Measurements from ENCODE around the gene CDK11B.
"Not testable (repeated sequence)": the region's sequence is repeated elsewhere in the genome, so short reads cannot be mapped to it uniquely, and the experiment has no call there.

CDK11B gene

GRCh38 chr1:1664941-1665814, 6.4 kb upstream of the CDK11B start:
- H3K27ac ChIP-seq (ENCODE audit: low read depth, low read length): no peak overlapping the region
- H3K27me3 ChIP-seq (ENCODE audit: control insufficient read depth, low read length): no peaks in the 10 kb centered on the region
- H3K4me1 ChIP-seq (ENCODE audit: control insufficient read depth, low read length): no peaks in the 10 kb centered on the region
- H3K36me3 ChIP-seq (ENCODE audit: control insufficient read depth, low read length): peaks cover 27% of the 10 kb centered on the region
- no peaks in the 10 kb centered on the region for H4K20me1 ChIP-seq (ENCODE audit: control insufficient read depth, insufficient read depth, low read depth, low read length)
- H3K9me3 ChIP-seq (ENCODE audit: control insufficient read depth, insufficient read depth, low read length): no peaks in the 10 kb centered on the region
- TF ChIP-seq CTCF (IDR thresholded peaks at IDR 0.05; ENCODE audit: low read depth, low read length, poor library complexity, severe bottlenecking): no peak
- no peak overlapping the region for H3K4me3 ChIP-seq (ENCODE audit: low read length)
- peaks cover 3% of the 10 kb centered on the region; the same call in 1 of the 2 replicates for H3F3A ChIP-seq (ENCODE audit: control insufficient read depth, insufficient read depth)
- no peaks in the 10 kb centered on the region for H3K9me2 ChIP-seq (replicated peaks; ENCODE audit: control insufficient read depth, low read length)
- H3K79me2 ChIP-seq (ENCODE audit: control insufficient read depth, low read length): no peaks in the 10 kb centered on the region
- H3K4me2 ChIP-seq (ENCODE audit: low read length): no peak overlapping the region

GRCh38 chr1:1664318-1664717, 5.5 kb upstream of the CDK11B start:
- not testable (repeated sequence) for H3F3A ChIP-seq (ENCODE audit: control insufficient read depth, insufficient read depth); H3K4me3 ChIP-seq (ENCODE audit: low read length); H3K79me2 ChIP-seq (ENCODE audit: control insufficient read depth, low read length); H3K4me1 ChIP-seq (ENCODE audit: control insufficient read depth, low read length); H3K9me2 ChIP-seq (replicated peaks; ENCODE audit: control insufficient read depth, low read length); H3K27ac ChIP-seq (ENCODE audit: low read depth, low read length); H4K20me1 ChIP-seq (ENCODE audit: control insufficient read depth, insufficient read depth, low read depth, low read length); H3K4me2 ChIP-seq (ENCODE audit: low read length); H3K9me3 ChIP-seq (ENCODE audit: control insufficient read depth, insufficient read depth, low read length); H3K27me3 ChIP-seq (ENCODE audit: control insufficient read depth, low read length)
- H3K36me3 ChIP-seq (ENCODE audit: control insufficient read depth, low read length): peaks cover 23% of the 10 kb centered on the region

GRCh38 chr1:1662830-1663560, 4.2 kb upstream of the CDK11B start:
- H3K27ac ChIP-seq (ENCODE audit: low read depth, low read length); H4K20me1 ChIP-seq (ENCODE audit: control insufficient read depth, insufficient read depth, low read depth, low read length); H3K79me2 ChIP-seq (ENCODE audit: control insufficient read depth, low read length); H3K27me3 ChIP-seq (ENCODE audit: control insufficient read depth, low read length); H3F3A ChIP-seq (ENCODE audit: control insufficient read depth, insufficient read depth); H3K9me2 ChIP-seq (replicated peaks; ENCODE audit: control insufficient read depth, low read length); H3K4me3 ChIP-seq (ENCODE audit: low read length); H3K9me3 ChIP-seq (ENCODE audit: control insufficient read depth, insufficient read depth, low read length); H3K4me2 ChIP-seq (ENCODE audit: low read length); H3K4me1 ChIP-seq (ENCODE audit: control insufficient read depth, low read length): not testable (repeated sequence)
- H3K36me3 ChIP-seq (ENCODE audit: control insufficient read depth, low read length): peaks cover 23% of the 10 kb centered on the region

DNA sequence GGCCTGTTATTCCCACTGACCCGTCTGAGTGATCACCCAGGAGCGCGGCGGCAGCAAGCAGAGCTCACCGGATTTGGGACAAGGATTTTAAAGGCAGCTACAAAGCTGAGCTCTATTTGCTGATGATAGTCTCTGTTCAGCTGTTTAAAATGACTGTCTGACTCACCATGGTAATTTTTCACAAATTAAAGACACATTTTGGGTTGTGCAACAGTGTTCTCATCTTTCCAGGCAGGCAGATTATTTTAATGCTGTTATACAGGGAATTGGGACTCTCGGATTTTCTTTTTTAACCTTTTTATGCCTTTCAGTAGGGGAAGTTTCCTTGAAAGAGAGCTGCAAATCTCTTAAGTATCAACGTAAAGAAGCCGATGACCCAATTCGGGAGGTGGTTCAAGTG, 3.6 kb upstream of the CDK11B start:
- H4K20me1 ChIP-seq (ENCODE audit: control insufficient read depth, insufficient read depth, low read depth, low read length); H3K27me3 ChIP-seq (ENCODE audit: control insufficient read depth, low read length); H3F3A ChIP-seq (ENCODE audit: control insufficient read depth, insufficient read depth); H3K4me1 ChIP-seq (ENCODE audit: control insufficient read depth, low read length); H3K9me2 ChIP-seq (replicated peaks; ENCODE audit: control insufficient read depth, low read length); H3K27ac ChIP-seq (ENCODE audit: low read depth, low read length); H3K9me3 ChIP-seq (ENCODE audit: control insufficient read depth, insufficient read depth, low read length); H3K4me2 ChIP-seq (ENCODE audit: low read length); H3K4me3 ChIP-seq (ENCODE audit: low read length): not testable (repeated sequence)
- peaks cover 23% of the 10 kb centered on the region for H3K36me3 ChIP-seq (ENCODE audit: control insufficient read depth, low read length)
- peaks cover 14% of the 10 kb centered on the region for H3K79me2 ChIP-seq (ENCODE audit: control insufficient read depth, low read length)

- not testable (repeated sequence) for H3K4me1 ChIP-seq (ENCODE audit: control insufficient read depth, low read length); H3K9me3 ChIP-seq (ENCODE audit: control insufficient read depth, insufficient read depth, low read length); H3K9me2 ChIP-seq (replicated peaks; ENCODE audit: control insufficient read depth, low read length); H3K79me2 ChIP-seq (ENCODE audit: control insufficient read depth, low read length); H3K27ac ChIP-seq (ENCODE audit: low read depth, low read length); H3K4me3 ChIP-seq (ENCODE audit: low read length); H3K4me2 ChIP-seq (ENCODE audit: low read length); H4K20me1 ChIP-seq (ENCODE audit: control insufficient read depth, insufficient read depth, low read depth, low read length); H3K27me3 ChIP-seq (ENCODE audit: control insufficient read depth, low read length); H3F3A ChIP-seq (ENCODE audit: control insufficient read depth, insufficient read depth)
- H3K36me3 ChIP-seq (ENCODE audit: control insufficient read depth, low read length): peaks cover 57% of the 10 kb centered on the region
Measured at GRCh38 chr1:1648265-1648664, 10.5 kb downstream of the CDK11B start.

DNA sequence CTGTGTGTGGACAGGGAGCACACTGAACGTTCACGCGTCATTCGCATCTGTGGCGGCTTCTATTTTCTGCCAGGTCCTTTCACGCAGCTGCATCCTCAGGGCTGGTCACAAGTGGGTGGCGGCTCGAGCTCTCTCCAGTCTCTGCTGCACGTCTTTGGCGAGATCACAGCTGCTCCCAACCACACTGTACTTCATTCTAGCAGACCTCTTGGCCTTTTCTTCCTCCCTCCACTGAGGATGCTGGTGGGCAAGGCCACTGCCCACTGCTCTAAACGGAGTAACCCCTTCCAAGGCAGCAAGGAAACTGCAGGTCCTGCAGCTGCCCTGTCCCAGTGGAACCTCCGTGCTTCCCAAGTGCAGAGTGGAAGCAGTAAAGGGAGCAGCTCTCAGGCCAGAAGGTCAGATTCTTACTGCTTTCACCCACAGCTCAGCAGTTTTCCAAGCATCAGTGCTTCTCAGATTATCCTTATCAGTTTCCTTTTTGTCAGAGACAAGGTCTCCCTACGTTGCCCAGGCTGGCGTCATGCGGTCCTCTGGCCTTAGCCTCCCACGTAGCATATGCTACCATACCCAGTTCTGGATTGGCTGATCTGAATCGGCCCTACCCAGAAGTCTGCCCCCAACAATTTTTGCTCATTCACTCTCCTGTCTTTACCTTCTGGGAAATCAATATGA, 11.1 kb downstream of the CDK11B start:
- H3K27ac ChIP-seq (ENCODE audit: low read depth, low read length); H3K9me2 ChIP-seq (replicated peaks; ENCODE audit: control insufficient read depth, low read length); H4K20me1 ChIP-seq (ENCODE audit: control insufficient read depth, insufficient read depth, low read depth, low read length); H3K9me3 ChIP-seq (ENCODE audit: control insufficient read depth, insufficient read depth, low read length); H3K4me1 ChIP-seq (ENCODE audit: control insufficient read depth, low read length); H3F3A ChIP-seq (ENCODE audit: control insufficient read depth, insufficient read depth); H3K27me3 ChIP-seq (ENCODE audit: control insufficient read depth, low read length); H3K4me3 ChIP-seq (ENCODE audit: low read length); H3K4me2 ChIP-seq (ENCODE audit: low read length); H3K79me2 ChIP-seq (ENCODE audit: control insufficient read depth, low read length): not testable (repeated sequence)
- H3K36me3 ChIP-seq (ENCODE audit: control insufficient read depth, low read length): peaks cover 53% of the 10 kb centered on the region

- not testable (repeated sequence) for H3K79me2 ChIP-seq (ENCODE audit: control insufficient read depth, low read length); H3K4me2 ChIP-seq (ENCODE audit: low read length); H3F3A ChIP-seq (ENCODE audit: control insufficient read depth, insufficient read depth); H3K4me1 ChIP-seq (ENCODE audit: control insufficient read depth, low read length); H3K4me3 ChIP-seq (ENCODE audit: low read length); H3K27ac ChIP-seq (ENCODE audit: low read depth, low read length); H3K9me3 ChIP-seq (ENCODE audit: control insufficient read depth, insufficient read depth, low read length); H4K20me1 ChIP-seq (ENCODE audit: control insufficient read depth, insufficient read depth, low read depth, low read length); H3K27me3 ChIP-seq (ENCODE audit: control insufficient read depth, low read length); H3K9me2 ChIP-seq (replicated peaks; ENCODE audit: control insufficient read depth, low read length)
- H3K36me3 ChIP-seq (ENCODE audit: control insufficient read depth, low read length): peaks cover 39% of the 10 kb centered on the region
Measured at GRCh38 chr1:1646326-1646725, 12.5 kb downstream of the CDK11B start.

Measured in DOHH2 (cell line).